Mucosa of gallbladder (tissue), 1 donor: ENCODE measurements around the gene MARK2. TPM values are rescaled to one million over a fixed set of nuclear protein-coding genes. Genes with fewer than 3 reads are reported as not detected.

Experiments used
- DNase-seq: peaks from one replicate; pipeline ENCODE4 v3.0.0-alpha.2; 2020; ENCODE audit warnings: low spot score
- total RNA-seq: library from RNA; stranded (reverse); gene quantifications from one replicate; pipeline ENCODE4 v1.2.1, GENCODE V29; 2021
- donor health status: DM: no; HTN: no; CAD: no.

MARK2 gene
- total RNA-seq, 1 donor from 2014 or later: 65.0 TPM

DNA sequence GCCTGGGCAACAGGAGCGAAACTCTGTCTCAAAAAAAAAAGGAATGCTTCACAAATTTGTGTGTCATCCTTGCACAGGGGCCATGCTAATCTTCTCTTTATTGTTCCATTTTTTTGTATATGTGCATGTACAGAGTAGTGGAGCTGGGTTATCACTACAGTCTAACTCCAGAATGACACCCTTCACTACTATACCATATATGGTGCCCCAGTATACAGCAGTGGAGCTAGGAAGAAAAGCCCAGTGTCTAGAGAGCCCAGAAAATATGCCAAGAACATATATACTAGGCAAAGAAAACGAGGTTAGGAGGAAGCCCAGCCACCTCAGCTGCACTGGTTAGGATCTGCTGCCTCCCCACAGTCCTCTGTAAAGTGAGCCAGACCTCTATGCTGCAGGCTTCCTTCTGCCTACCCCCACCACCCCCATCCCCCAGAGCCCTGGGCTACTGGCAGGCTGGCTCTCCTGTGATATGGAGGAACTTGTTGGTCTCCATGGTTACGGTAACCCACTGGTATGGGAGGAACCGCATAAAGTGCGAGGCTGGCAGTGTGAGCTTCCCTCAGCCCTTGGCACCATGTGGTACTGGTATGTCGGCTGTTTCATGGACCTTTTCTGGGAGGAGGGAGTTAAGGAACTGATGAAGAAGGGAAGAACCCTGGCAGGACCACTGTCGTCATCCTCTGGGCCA, 43.8 kb downstream of the MARK2 start:
- DNase-seq: peak; percentile 35

DNA sequence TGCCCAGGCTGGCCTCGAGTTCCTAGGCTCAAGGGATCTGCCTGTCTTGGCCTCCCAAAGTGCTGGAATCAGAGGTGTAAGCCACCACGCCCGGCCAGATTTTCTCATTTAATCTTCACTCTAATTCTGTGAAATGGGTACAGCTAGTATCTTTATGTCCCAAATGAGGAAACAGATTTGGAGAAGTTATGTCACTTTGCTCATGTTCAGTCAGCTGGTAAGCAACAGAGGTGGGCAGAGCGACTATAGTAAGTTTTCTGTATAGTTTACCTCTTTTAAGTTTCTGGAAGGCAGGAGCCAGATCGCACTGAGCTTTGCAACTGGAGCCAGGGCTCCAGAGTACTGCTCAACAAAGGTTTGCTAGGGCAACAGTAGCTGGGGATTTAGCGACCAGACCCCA, 44.9 kb downstream of the MARK2 start:
- no peak for DNase-seq

DNA sequence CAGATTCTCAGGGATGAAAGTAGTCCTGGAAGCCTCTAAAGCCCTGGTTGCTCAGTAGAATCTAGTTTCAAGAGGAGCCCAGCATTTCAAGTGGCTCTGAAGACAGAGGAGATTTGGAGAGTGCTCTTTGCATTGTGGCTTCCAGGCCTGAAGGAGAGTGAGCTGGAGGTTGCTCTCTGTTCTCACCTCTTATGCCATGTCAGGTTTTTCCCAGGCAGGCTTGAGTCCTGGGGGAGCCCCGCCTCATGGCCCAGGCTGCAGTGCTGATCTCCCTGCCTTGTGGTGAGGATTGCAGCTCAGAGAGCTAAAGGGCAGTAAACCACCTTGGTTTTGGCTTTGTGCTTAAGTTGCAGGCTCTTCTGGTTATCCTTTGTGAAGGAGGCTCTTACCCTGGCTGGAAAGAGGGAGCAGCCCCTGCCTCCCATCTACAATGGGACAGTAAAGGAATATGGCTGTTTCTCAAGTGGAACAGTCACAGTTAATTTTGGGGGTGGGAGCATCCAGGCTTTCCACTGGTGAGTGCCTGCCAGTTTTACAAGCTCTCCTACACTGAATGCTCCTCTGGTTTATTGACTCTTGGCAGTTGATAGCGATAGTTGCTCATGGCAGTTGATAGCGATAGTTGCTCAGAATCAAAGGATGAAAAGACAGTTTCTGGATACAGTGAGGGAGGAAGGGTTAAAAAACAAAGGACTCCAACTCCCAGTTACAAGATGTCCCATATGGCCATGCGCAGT, 45.5 kb downstream of the MARK2 start:
- no peak for DNase-seq

DNA sequence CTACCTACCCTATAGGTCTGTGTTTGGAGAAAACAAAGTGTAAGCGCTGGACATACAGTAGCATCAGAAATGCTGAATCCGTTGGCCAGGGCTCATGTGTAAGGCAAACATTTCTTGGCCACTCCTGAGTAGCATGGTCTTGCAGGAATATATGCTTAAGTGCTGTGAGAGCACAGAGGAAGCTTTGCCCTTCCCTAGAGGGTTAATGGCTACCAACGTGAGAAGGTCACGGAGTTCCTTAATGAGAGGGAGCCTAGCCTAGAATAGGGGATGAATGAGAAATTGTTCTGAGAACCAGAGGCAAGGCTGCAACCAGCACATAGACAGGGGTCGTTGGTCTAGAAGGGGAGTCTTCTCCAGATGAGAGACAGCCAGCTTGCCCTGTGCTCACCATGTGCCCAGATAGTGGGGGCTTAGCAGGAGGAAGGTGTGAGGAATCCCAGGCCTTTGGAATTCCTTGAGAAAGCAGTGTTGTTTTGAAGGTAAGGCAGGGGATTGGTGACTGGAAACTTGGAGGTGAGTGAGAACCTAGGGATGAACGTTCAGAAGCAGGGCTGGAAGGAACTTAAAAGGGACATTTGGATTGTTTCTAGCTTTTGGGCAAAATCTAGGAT, 48.6 kb downstream of the MARK2 start:
- DNase-seq: no peak

DNA sequence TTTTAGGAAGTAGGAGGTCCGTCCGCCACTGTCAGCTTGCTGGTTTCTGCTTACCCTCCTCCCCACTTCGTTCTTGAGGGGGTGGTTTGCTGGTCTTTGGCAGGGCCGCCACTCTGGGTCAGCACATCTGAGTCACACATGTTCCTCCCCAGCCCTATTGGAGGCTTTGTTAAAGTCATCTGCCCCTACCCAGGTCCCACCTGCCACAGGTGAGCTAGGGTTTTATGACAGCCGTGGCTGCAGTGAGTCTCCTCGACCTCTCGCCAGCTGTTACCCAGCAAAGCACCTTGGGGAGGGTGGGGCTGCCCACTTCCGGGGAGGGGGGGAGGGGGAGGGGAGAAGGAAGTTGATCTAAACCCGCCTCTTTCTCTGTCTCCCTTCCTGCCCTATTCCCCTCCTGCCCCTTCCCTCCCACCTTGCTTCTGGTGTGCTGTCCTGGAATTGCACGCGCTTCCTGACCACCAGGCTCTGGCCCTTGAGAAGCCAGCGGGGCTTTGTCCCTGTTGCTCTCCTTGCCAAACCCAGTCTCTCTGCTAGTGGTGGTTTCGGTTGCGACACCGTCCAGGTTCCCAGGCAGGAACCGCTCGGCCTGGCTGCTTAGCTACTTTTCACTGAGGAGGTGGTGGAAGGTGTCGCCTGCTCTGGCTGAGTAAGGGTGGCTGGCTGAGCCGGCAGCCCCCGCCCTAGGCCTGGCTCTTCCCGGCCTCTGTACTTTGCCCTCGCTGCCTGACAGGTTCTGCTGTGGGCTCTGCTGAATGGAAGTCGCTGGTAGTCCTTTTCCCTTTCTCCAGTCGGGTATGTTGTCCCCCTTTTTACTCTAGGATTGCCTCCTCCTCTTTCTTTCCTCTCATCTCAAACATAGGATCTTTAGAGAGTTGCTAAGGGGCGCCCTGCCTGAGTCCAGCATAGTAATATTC, 49.5 kb downstream of the MARK2 start:
- DNase-seq: peak; percentile 73

DNA sequence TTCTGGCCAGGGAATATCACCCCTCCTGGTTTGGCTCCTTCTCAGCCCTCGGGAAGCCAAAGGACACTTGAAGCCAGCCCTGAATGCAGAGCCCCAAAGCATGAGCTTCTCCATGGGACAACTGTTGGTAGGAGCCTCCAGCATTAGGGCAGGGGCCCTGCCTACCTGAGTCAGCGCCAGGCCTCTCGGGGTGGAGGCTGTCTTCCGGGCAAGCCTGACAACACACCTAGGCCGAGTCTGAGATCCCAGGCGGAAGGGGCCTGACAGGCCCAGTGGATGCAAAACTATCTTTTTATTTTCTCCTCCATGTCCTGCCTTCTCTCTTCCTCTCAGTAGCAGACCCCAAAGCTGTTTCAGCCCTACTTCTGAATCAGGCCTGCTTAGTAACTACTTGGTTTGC, 50.4 kb downstream of the MARK2 start:
- no peak for DNase-seq

DNA sequence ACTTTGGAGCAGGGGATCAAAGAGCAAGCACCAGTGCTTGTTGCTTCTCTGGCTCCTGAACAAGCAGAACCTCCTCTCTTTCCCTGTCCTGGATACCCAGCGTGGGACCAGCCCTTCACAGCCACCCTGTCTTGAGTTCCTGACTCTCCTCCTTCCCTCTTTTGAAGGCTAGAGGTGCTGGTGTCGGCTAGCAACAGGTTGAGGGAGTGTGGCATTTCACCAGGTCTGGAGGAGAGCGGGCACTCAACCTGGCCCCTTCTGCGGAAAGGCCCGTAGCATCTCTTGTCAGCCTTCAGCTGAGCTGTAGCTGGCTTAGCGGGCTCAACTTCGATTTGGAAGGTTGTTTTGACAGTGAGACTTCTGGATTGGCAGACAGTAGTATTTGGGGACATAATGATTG, 51.5 kb downstream of the MARK2 start:
- no peak for DNase-seq

DNA sequence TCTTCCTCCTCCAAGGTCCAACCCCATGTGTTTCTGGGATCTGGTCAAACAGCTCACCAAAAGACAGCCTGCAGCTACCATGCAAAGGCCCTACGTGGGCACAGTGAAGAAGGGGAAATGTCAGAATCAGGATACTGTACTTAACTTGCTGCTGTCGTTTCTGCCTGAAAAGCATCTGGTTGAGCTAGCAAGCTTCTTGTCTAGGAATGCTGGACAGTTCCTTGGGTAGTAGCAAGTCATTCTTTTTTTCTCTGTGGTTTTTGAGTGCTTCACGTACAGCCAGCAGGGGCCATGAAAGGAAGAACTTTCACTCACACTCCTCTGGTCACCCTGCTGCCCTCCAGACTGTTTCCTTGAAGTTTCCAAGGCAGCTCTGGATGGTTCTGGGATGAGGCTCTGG, 53.3 kb downstream of the MARK2 start:
- no peak for DNase-seq

DNA sequence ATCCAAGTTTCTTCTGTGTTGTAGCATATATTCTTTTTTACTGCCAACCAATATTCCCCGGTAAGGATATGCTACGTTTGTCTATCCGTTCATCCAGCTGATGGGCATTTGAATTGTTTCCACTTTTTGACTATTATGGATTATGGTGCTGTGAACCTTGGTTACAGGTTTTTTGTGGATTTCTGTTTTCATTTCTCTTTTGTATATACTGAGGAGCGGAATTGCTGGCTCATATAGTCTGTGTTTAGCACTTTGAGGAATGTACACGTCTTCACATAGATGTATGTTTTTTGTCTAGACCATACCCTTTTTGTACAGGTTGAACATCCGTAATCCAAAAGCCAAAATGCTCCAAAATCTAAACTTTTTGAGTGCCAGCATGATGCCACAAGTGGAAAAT, 54.4 kb downstream of the MARK2 start:
- no peak for DNase-seq

DNA sequence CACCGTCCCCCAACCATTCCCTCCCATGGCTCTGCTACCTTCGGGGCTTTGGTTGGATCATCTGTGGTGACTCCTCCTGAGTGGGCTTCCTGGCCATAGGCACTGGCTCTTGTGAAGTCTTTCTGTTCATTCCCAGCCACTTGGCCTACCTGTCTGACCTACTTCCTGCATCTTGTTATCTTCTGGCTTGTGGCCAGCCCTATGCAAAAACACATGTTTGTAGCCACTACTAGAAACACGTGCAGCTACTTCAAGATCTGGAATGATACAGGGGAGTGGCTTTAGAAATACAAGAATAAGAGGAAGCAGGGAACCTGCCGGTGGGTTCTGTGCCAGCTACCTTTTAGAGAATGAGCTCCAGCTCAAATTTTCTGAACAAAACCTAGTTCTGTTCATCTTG, 57.2 kb downstream of the MARK2 start:
- DNase-seq: peak; percentile 47

DNA sequence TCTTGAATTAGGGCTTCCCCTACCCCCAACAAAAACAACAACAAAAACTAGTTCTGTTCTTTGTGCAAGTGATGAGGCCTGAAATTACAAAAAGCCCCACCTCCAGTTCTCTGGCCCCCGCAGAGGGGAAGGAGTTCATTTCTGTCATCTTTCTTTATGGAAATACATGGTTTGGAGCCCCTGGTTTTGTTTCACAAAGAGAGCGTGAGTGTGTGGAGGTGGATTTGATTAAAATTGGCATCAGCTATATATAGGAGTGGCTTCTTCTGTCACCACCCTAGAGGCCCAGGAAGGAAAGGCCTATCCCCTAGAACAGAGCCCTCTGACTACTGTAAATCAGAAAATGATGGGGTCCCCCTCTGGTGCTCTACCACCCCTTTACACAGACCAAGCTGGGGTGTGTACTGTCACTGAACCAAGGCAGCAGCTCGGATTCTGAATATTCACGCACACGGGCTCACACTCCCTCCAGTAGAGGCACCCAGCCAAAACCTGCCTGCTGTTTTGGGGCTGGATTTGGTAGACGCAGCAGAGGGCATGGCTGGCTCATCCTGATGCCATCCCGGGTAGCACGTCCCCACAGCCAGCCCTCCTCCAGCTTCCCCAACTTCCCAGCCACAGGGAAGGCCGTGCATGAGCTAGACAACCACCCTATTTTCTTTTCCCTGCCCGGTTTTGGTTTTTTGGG, 58.7 kb downstream of the MARK2 start:
- no peak for DNase-seq

DNA sequence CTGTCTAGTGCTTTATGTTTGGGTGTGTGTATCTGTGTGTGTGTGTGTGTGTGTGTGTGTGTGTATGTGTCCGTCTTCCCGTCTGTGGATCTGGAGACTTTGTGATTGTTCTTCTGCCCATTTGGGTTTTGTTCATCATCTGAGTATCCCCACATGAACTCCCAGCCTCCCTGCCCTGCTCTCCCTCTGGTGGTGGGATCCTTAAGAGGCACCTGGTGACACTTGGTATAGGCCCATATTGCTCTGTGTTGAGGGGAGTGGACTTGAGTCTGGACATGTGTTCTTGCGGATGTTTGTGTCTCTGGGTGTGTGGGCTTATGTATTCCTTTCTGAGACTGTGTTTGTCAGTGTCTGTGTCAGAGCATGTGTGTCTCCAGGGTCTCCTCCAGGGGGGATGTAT, 62.8 kb downstream of the MARK2 start:
- DNase-seq: no peak

DNA sequence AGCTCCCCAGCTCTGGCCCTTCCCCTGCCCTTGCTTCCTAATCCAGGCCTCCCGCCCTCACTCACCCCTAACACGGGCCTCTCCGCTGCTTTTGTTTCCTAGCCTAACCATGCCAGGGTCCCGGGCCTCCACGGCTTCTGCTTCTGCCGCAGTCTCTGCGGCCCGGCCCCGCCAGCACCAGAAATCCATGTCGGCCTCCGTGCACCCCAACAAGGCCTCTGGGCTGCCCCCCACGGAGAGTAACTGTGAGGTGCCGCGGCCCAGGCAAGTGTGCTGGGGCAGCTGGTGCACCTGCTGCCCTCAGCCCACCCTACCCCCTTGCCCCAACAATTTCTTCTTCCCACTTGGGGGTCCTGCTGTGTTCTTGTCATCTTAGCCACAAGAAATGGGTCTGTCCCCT, 65.0 kb downstream of the MARK2 start:
- no peak for DNase-seq

DNA sequence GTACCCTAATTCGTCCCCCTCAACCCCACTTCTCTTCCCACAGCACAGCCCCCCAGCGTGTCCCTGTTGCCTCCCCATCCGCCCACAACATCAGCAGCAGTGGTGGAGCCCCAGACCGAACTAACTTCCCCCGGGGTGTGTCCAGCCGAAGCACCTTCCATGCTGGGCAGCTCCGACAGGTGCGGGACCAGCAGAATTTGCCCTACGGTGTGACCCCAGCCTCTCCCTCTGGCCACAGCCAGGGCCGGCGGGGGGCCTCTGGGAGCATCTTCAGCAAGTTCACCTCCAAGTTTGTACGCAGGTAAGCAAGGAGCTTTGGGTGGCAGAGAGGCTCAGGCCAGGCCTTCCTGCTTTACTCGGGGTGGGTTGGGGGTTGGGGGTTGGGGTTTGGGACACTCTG, 65.8 kb downstream of the MARK2 start:
- DNase-seq: no peak

DNA sequence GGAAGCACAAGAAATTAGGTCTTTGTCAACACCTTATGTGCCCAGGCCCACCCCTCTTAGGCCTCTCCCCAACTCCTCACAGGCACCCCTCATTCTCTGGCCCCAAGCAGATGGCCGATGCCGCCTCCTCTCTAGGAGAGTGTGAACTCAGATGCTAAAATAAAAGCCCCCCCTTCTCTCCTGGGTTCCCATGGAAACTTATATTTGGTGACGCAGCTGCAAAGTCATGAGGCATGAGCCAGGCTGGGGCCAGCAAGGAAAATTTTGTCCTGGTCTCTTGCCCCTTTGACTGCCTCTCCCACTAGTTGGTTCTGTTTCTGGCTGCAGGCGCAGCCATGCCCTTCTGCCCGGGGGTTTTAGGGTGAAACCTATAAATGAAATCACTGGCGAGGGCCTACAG, 66.3 kb downstream of the MARK2 start:
- DNase-seq: no peak

DNA sequence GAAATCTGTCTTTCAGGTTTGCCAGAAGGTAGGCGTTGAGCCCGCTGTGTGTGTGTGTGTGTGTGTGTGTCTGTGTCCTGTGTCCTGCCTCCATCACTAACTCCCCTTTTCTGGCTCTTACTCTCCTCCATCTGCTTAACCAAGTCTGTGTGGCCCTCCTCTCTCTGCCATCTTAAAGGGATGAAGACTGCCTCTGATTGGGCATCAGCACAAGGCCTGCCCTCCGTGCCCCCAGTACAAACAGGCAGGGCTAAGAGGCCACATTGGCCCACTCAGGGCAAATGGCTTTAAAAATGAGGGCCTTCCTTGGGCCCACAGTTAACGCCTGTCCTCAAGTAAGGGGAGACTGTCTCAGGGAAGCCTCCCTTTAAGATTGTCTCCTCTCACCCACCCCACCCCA, 67.2 kb downstream of the MARK2 start:
- no peak for DNase-seq

DNA sequence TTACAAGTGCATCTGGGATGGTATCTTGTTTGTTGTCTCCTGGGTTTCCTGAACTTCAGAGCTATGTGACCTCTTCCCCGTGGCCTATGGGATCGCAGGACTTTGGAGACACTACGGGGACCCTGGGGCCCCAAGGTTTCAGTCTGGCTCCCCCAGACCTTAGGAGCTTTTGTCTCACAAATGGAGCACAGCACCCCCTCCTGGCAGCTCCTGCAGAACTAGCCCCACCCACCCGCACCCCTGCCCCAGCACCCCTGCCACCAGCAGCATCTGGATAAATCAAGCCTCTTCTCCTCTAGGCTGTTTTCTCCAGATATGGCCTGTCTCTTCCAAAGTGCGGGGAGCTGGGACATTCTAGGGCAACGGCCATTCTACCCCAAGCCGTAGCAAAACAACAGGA, 67.7 kb downstream of the MARK2 start:
- DNase-seq: no peak

DNA sequence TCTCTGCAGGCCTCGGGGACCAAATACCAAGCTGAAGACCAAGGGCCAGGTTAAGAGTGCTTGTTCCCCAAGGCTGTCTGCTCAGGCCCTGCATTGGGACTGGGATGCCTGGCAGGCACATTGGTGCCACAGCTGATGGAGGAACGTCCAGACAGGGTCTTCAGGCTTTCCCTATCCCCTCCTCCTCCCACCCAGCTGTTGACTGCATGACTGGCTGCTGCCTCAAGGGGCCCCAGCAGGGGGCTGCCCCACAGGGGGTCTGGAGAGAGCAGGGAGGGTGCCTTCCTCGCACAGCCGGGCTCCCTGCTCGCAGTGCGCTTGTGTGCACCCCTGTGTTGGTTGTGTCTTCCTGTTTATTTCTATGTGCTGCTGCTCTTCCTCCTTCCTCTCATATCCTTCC, 68.2 kb downstream of the MARK2 start:
- DNase-seq: no peak

DNA sequence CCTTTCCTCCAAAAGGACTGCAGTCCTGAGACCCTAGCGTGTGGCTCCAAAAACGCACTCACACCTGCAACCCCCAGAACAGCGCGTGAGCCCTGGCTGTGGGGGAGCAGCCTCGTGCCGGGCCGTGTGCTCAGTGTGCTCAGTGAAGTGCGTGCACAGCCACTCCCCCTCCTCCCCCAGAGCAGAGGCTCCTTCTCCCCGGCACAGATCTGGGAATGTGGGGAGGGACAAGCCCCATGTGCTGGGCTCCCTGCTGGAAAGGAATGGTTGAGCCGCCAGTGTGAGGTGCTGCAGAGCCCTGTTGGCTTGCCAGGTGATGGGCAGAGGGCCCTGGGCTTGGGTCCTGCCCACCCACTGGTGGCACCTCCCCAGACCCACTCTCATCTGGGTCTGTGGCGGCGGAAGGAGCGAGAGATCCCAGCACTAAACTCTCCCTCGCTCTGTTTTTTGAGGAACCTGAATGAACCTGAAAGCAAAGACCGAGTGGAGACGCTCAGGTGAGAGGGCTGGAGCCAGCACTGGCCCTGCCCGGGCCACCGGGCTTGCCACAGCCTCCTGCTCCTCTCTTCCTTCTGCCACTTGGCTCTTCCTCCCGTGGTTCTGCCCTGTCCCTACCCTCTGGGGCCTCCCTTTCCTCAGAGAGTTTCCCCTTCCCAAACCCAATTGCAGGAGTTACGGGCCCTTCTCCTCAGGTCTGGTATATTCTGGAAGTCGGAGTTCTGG, 69.1 kb downstream of the MARK2 start:
- DNase-seq: no peak

DNA sequence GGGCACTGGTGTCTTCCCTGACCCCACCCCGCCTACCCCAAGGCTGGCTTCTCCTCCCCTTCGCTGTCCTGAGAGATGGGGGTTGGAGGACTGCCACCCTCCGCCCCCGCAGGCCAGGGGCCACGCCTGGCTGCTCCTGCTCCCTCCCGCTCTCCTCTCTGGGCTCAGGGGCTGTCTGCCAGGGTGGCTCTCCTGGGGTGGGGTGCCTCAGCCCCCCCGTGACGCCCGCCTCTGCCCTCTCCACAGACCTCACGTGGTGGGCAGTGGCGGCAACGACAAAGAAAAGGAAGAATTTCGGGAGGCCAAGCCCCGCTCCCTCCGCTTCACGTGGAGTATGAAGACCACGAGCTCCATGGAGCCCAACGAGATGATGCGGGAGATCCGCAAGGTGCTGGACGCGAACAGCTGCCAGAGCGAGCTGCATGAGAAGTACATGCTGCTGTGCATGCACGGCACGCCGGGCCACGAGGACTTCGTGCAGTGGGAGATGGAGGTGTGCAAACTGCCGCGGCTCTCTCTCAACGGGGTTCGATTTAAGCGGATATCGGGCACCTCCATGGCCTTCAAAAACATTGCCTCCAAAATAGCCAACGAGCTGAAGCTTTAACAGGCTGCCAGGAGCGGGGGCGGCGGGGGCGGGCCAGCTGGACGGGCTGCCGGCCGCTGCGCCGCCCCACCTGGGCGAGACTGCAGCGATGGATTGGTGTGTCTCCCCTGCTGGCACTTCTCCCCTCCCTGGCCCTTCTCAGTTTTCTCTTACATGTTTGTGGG, 69.9 kb downstream of the MARK2 start:
- DNase-seq: no peak
